ENCODE data around the gene GOLGA6L7. TPM values are rescaled to one million over a fixed set of nuclear protein-coding genes. Genes with fewer than 3 reads are reported as not detected.
"Not testable (repeated sequence)": the region's sequence is repeated elsewhere in the genome, so short reads cannot be mapped to it uniquely, and the experiment has no call there.

Gene GOLGA6L7
- total RNA-seq, 1 donor from 2014 or later: not detected

DNA sequence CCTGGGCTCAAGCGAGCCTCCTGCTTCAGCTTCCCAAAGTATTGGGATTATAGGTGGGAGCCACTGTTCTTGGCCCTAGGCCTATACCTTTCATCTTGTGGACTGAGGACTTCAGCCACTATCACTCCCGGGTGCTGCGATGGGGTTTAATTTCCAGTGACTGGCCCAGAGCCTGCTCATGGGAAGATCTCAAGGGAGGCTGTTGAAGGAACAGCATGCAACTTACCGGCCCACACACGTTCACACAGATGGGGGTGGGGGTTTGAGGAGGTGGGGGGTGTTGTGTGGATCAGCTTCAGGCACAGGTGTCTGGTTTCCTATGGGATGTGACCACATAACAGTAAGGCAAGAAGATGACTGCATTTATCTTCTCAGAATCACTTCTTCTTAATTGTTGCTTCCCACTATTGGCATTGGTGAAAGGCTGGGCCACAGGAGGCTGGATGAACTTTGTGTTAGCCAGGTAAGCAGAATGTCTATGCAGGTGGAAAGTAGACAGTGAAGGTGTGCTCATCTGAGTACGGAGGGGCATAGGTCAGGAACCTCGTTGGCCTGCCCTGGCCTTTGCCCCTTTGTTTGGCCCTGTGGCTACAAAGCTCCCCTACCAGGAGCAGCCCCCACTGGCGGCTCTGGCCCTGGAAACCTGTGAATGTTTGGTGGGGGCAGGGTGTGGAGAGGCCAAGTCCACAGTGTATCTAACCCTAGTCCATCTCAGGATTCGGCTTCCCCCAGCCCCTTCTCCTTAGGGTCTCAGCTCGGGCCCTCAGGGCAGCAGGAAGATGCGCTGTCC, 35.9 kb upstream of the GOLGA6L7 start:
- no peak for DNase-seq (ENCODE audit: low spot score)

DNA sequence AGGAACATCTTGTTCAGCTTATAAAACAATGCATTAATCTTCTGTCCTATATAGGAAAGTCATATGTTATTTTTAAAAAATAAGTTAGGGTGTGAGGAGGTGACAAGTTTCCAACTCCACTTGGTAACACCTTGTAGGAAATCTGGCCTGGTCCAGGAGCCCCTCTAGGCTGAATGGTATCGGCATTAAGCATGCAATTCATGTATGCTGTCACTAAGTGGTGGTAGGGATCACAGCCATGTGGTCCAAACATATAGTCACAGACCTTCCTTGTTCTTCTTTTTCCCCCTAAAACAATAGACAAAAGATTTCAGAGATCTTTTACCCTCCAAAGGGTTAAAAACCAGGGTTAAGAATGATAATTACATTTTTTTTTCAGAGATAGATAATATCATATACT, 33.2 kb upstream of the GOLGA6L7 start:
- no peak for DNase-seq (ENCODE audit: low spot score)

DNA sequence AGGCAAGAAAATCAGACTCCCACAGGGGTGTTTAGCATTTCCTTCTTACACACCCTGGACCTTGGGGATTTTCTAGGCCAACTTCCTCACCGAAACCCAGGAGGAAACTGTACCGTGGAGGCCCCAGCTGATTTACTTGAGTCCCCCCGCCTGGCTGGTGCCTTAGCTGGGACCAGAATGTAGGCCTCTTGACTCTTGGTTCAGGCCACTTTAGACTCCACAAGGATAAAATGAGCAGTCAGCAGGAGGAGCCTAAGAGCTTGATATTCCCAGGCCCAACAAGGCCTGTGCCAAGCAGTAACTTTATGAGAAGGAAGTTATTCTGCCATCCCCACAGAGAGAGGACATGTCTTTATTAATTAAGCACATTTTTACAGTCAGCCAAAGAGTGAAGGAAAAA, 32.7 kb upstream of the GOLGA6L7 start:
- no peak for DNase-seq (ENCODE audit: low spot score)

DNA sequence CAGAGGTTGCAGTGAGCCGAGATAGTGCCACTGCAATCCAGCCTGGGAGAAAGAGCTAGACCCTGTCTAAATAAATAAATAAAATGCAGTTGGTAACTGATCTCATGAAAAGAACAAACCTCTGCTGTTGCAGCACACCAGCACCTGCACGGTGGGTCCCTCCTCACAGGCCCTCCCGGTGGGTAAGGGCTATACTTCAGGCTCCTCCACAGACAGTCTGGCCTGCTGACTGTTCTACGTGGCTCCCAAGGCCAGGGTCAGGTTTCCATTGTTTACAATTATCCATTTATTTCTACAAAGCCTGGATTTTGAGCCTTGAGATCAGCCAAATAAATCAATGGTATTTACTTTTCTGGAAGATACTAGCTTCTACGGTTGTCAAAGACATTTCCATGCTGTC, 32.2 kb upstream of the GOLGA6L7 start:
- DNase-seq (ENCODE audit: low spot score): no peak

DNA sequence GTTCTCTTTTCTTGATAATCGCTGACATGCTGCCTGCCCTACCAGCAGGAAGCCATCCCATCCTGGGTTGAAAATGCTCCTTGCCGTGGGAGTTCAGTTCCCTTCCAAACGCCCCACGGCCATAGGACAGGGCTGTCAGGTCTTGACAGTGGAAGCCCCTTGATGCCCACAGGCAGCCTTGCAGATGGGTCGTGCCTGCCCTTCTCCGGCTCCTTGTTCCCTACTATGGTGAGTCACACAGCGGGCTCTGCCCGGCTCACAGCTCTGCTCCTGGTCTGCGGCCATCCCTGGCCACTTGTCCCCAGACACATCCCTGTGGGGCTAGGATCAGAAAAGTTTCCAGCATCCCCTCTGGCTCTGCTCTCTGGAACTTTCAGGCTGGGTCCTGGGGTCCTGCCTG, 31.1 kb upstream of the GOLGA6L7 start:
- DNase-seq (ENCODE audit: low spot score): no peak

DNA sequence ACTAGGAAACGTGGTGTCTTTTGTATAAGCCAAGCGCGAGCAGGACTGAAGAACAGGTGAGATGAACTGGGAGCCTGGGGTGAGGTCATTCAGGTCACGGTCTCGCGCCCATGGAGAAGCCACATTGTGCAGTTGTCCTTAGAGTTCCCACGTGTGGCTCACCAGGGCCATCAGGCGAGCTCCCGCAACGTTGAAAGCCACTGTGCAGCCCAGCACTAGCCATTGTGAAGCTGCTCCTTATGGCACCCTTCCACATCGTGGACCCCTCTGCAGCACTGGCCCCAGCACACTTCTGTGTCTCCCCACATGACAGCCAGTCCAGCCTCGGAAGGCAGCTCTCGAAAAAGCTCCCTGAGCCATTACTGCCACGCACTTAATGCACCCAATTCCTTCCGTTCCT, 29.8 kb upstream of the GOLGA6L7 start:
- DNase-seq (ENCODE audit: low spot score): no peak

DNA sequence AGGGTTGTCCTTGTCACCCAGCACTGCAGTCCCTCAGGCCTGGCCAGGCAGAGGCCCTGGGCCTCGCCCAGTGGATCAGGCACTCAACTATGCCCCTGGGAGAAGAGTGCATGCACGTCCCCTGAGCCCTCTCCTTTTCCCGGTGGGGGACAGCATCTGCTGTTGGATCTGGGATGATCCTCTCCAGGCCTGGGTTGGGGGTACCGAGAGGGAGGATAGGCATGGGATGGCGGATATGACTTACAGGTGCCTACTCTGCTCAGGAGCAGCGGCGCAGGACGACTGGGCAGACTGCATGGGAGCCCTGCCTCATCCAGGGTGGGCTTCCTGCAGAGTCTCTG, 28.4 kb upstream of the GOLGA6L7 start:
- no peak for DNase-seq (ENCODE audit: low spot score)

DNA sequence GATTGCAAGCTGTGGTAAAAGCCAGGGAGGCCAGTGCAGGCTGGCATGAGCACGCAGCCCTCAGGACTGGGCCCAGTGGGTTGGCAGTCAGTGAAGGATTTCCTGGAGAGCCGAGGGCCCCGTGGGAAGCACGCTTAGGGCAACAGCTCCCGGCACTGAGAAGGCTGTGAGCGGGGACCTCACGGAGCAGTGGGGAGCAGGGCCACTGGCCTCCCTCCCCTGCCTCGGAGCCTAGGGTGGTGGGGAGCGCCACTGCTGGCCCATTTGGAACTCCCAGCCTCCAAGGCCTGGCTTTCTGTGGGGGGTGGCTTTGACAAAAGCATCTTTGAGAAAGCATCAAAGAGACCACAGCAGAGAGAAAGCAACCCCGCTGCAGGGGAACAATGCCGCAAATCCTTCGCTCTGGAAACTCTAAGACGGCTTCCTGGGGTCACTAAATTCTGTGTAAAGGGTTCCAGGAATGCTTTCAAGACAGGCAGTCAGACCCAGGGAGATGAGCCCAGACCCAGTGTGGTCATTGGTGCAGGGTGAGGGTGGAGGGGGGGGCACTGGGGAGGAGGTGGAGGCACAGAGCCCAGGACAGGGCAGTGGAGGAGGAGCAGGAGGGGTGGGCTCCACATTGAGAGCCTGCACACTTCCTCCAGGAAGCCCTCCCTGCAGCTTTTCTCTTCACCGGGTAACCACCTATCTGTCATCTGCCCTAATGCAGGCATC, 27.8 kb upstream of the GOLGA6L7 start:
- DNase-seq (ENCODE audit: low spot score): no peak

DNA sequence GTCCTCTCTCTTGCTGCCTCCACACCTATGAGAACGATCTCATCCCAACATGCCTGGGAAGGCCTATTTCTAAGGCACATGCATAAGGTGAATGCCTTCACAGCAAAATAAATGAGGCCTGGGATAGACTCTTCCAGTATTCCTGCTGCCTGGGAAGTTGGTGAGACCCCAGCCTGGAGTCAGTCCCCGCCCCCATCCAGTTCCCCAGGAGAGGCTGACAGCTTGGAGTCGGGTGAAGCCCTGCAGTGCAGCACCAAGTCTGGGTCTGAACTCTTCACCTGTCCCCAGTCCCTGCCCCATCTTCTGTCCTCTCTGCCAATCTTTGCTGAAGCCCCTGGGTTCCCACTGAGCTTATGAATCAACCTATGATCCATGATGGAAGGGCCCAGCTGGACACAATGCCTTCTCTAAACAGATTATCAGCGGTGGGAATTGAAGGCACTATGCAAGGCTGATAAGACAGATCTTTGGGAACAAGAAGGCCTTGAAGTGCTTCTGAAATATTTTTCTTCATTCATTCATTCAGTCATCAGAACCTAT, 27.1 kb upstream of the GOLGA6L7 start:
- peak; percentile 22 for DNase-seq (ENCODE audit: low spot score)

DNA sequence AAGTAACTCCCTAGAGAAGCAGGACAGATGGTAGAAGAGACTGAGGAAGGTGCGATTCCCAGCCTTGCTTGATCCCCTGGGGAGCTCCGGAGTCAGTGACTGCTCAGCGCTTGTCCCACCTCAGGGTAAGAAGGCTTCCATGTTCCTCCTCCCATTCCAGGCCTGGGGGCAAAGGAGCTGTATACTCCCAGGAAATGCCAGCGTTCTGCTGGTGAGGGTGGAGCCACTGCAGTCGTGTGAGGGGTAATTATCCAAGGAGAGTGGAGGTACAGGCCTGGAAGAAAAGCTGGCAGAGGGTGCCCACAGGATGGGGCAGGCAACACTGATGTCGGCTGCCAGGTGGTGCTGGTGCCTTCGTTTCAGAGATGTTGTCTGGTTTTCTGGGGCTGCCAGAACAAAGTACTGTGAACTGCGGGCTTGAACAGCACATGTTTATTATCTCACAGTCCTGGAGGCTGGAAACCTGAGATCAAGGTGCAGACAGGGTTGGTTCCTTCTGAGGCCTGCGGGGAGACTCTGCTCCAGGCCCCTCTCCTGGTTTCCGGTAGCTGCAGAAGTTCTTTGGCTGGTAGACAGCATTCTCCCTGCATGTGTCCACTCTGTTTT, 25.2 kb upstream of the GOLGA6L7 start:
- DNase-seq (ENCODE audit: low spot score): peak; percentile 24

DNA sequence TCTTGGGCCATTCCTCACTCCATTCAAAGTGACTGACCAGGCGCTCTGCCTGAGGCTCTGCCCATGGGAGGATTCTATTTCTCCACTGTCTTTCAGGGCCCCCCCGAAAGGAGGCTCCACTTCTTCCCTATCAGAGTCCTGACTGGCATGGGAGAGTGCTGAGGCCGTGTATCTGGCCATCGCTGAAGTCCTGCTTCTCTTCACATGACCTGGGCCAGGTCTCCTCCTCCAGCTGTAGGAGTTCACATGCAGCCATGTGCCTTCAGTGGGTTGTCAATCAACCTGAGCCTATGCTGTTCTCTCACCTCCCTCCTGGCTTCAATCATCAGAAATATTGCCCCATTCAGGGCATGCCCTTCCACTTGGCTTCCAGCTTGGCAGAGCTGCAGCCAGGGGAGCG, 24.6 kb upstream of the GOLGA6L7 start:
- no peak for DNase-seq (ENCODE audit: low spot score)

DNA sequence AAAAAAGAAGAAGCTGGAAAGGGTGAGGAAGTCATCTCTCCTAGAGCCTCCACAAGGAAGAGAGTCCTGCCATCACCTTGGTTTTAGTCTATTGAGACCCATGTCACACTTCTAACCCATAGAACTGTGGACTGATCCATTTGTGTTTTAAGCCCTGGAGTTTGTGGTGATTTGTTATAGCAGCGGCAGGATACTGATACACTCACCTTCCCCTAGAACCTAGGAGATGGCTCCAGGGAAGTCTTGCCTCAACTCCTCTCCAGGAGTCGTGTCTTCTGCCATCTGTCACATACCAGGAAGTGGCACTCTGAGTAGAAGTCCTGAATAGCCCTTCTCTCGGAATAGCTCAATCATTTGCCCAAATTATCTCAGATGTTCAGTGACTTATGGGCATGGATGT, 22.7 kb upstream of the GOLGA6L7 start:
- peak; percentile 9 for DNase-seq (ENCODE audit: low spot score)

DNA sequence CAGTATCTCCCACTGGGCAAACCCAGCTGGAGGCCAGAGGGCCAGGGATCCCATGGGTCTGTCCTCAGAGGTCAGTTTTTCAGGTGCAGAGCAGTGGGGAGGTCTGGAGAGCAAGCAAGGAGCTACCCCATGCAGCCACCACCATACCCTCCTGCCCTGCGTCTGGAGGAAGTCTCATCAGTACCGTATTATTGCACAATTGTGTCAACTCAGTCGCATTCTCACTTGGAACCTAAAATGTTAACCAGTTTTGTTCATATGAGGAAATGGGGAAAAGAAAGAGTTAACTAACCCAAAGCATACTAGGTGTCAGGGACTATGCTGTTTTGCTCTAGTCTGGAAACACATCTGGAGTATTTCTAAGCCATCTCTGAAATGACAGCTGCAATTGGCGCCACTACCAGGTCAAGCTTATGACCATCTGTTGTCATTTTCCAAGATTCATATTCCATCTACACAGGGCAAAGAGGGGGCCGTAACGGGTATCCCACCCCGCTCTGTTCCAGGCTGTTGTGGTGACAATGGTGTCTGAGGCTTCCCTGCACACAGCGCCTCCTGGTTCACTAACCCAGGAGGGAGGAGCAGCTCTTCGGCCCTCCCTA, 20.4 kb upstream of the GOLGA6L7 start:
- DNase-seq (ENCODE audit: low spot score): peak; percentile 53

DNA sequence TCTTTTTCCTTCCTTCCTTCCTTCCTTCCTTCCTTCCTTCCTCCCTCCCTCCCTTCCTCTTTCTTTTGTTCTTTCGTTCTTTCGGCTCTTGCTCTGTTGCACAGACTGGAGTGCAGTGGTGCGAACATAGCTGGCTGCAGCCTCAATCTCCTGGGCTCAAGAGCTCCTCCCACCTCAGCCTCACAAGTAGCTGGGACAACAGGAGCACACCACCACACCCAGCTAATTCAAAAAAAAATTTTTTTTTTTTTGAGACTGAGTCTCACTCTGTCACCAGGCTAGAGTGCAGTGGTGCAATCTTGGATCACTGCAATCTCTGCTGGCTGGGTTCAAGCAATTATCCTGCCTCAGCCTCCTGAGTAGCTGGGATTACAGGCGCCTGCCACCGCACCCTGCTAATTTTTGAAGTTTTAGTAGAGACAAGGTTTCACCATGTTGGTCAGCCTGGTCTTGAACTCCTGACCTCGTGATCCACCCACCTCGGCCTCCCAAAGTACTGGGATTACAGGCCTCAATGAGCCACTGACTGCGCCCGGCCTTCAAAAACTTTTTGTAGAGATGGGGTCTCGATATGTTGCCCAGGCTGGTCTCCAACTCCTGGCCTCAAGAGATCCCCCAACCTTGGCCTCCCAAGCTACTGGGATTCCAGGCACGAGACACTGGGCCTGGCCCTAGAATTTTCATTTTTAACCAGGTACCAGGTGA, 13.3 kb upstream of the GOLGA6L7 start:
- not testable (repeated sequence) for DNase-seq (ENCODE audit: low spot score)

DNA sequence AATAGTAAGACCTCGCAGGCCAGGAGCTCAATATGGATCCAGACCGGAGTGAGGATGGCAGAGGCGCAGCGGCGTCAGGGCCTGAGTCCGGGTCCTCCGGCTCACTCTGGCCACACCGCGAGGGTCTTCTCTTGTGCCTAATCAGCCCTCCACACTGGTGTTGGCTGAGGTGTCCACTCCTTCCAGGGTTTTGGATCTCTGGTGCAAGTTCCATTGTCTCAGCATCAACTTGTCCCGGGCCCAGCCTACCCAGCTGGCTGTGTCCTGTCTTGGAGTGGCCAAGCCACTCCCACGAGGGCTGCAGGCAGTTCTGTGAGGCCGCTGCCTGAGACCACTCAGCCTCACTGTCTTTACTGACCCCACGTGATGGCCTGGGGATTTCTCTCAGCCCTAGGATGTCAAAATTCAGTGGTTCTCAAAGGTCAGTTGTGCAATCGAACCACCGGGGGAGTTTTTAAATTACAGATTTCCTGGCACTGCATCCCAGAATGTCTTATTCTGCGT, 12.6 kb upstream of the GOLGA6L7 start:
- no peak for DNase-seq (ENCODE audit: low spot score)

DNA sequence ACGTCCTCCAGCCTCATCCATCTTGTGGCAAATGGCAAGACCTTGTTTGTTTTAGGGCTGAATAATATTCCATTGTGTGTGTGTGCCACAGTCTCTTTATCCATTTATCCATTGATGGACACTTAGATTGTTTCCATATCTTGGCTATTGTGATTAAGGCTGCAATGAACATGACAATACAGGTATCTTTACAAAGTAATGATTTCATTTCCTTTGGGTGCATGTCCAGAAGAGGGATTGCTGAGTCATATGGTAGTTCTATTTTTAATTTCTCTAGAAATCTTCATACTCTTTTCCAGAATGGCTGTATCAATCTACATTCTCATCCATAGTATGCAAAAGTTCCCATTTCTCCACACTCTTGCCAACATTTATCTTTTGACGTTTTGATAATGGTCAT, 6.1 kb upstream of the GOLGA6L7 start:
- DNase-seq (ENCODE audit: low spot score): not testable (repeated sequence)

DNA sequence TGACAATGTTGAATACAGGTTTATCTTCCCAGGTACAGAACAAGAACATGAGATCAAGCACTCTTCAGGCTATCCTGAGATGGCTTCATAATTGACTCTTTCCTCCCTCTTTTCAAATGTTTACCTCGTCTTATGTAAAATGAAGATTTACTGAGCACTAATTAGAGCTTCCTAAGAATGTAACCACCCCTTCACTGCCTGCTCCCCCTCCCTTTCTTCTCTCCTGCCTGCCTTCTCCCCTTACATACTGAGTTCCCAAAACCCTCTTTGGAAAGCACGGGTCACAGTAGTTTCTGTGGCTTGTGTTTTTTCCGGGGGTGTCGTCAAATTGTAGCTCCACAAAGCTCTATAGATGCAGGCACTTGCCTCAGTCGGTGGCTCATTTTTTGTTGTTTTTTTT, 5.2 kb upstream of the GOLGA6L7 start:
- DNase-seq (ENCODE audit: low spot score): peak; percentile 1

DNA sequence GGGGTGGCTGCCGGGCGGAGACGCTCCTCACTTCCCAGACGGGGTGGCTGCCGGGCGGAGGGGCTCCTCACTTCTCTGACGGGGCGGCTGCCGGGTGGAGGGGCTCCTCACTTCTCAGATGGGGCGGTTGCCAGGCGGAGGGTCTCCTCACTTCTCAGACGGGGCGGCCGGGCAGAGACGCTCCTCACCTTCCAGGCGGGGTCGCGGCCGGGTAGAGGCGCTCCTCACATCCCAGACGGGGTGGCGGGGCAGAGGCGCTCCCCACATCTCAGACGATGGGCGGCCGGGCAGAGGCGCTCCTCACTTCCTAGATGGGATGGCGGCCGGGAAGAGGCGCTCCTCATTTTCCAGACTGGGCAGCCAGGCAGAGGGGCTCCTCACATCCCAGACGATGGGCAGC, 1.3 kb upstream of the GOLGA6L7 start:
- DNase-seq (ENCODE audit: low spot score): not testable (repeated sequence)

DNA sequence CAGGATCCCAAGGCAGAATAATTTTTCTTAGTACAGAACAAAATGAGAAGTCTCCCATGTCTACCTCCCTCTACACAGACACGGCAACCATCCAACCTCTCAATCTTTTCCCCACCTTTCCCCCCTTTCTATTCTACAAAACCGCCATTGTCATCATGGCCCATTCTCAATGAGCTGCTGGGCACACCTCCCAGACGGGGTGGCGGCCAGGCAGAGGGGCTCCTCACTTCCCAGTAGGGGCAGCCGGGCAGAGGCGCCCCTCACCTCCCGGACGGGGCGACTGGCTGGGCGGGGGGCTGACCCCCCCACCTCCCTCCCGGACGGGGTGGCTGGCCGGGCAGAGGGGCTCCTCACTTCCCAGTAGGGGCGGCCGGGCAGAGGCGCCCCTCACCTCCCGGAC, 827 bp upstream of the GOLGA6L7 start:
- DNase-seq (ENCODE audit: low spot score): not testable (repeated sequence)

DNA sequence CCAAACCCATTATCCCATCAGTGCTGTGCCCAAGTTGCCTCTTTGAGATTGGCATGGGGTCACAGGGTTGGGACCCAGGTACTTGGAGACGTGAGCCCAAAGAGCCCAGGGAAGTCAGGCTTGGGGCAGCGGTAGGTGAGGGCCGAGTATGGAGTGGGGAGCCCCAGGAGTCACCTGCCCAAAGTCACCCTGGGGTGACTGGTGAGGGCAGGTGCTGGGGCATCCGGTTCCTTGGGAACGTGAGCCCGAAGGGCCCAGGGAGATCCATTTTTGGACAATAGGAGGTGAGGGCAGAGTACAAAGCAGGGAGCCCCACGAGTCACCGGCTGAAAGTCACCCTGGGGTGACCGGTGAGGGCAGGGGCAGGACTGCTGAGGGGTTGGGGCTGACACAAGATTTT, 485 bp downstream of the GOLGA6L7 start:
- not testable (repeated sequence) for DNase-seq (ENCODE audit: low spot score)

DNA sequence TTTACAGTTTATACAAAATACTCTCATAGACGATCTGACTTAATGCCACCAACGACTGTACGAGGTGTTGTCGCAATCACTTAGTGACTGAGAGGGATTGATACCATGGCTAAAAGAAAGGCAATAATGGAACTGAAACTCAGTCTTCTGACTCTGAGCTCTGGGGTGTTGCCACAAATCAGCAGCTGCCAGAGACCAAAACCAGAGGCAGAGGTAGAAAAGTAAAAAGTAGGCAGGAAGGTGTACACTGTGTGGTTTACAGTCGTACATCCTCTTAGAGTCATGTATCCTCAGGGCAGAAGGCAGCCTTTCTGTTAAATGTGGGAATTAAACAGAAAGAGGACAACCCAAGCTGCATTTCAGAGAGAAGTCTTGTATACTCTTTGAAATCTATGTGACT, 1.2 kb downstream of the GOLGA6L7 start:
- not testable (repeated sequence) for DNase-seq (ENCODE audit: low spot score)
